Cardiac fibroblast (primary cell): ENCODE measurements around the gene ROBO2.

ENCODE experiments used
- DNase-seq, 2 donors: peaks; one replicate each; pipeline versions ENCODE4 v3.0.0 to v3.0.0-alpha.2; 2010; ENCODE audit warnings: low read depth in 2 of 2
- H3K4me3 ChIP-seq, 2 donors: replicated peaks in 1 of 2; 1 replicate in 1 of 2; 2 replicates in 1 of 2; pipeline ENCODE4 v1.5.1; 2011; ENCODE audit warnings: low read depth in 2 of 2, low read length in 2 of 2, mild to moderate bottlenecking in 2 of 2, moderate library complexity in 1 of 2
- TF ChIP-seq, protein P1 (sequence below): IDR thresholded peaks from one replicate; pipeline ENCODE4 v1.5.1; 2011; ENCODE audit warnings: low read depth, mild to moderate bottlenecking, low read length, inconsistent platforms

Gene ROBO2

DNA sequence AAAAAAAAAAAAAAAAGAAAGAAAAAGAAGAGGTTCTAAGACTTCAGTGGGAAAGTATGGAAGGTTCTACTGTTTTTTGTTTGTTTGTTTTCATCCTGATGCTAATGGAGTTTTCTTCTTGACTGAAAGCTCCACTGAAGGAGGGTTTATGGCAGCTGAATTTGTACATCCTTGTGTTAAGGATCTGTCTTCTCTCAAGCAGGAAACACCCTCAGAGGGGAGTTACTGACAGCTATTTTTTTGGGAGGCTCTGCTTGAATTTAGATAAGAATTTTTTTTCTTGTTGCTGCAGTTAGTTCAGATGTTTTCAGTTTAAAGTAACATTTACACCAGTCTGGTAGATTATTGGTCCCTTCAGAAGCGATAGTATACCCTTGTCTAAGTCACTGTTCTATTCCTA is 325.3 kb downstream of the ROBO2 start:
- H3K4me3 ChIP-seq: no peak overlapping the region
- DNase-seq: no peak
- TF ChIP-seq, protein P1, sequence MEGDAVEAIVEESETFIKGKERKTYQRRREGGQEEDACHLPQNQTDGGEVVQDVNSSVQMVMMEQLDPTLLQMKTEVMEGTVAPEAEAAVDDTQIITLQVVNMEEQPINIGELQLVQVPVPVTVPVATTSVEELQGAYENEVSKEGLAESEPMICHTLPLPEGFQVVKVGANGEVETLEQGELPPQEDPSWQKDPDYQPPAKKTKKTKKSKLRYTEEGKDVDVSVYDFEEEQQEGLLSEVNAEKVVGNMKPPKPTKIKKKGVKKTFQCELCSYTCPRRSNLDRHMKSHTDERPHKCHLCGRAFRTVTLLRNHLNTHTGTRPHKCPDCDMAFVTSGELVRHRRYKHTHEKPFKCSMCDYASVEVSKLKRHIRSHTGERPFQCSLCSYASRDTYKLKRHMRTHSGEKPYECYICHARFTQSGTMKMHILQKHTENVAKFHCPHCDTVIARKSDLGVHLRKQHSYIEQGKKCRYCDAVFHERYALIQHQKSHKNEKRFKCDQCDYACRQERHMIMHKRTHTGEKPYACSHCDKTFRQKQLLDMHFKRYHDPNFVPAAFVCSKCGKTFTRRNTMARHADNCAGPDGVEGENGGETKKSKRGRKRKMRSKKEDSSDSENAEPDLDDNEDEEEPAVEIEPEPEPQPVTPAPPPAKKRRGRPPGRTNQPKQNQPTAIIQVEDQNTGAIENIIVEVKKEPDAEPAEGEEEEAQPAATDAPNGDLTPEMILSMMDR: no peak

- no peak overlapping the region for H3K4me3 ChIP-seq
- TF ChIP-seq, protein P1: no peak
- DNase-seq: peak in 1 of 2 donors; percentile 12
Observed at GRCh38 chr3:77370413-77370812, 330.5 kb downstream of the ROBO2 start.

DNA sequence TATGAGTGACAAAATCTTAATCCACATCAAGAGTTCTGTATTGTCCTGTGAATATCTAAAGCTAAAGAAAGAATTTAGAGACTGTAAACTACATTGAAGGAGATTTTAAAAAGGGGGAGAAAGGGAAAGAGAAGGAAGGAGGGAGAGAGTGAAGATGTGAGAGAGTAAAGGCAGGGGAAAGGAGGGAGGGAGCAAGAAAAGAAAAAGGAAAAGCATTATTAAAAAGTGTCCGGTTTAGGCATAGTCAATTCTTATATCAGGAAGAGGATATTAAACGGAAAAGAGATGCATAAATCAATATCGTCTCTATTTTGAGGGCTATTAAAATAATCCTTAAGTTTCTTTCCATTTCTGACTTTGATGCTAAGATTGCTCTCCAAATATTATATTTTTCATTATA is 332.1 kb downstream of the ROBO2 start:
- TF ChIP-seq, protein P1: no peak
- no peak overlapping the region for H3K4me3 ChIP-seq
- DNase-seq: no peak

- DNase-seq: no peak
- no peak overlapping the region for H3K4me3 ChIP-seq
- TF ChIP-seq, protein P1: no peak
Observed at GRCh38 chr3:77372634-77373346, 332.9 kb downstream of the ROBO2 start.

GRCh38 chr3:77373619-77374018 is 333.7 kb downstream of the ROBO2 start:
- TF ChIP-seq, protein P1: no peak
- no peak overlapping the region for H3K4me3 ChIP-seq

GRCh38 chr3:77376511-77376910 is 336.6 kb downstream of the ROBO2 start:
- TF ChIP-seq, protein P1: no peak
- DNase-seq: no peak
- no peak overlapping the region for H3K4me3 ChIP-seq

More at GRCh38 chr3:77373619-77374018, 333.7 kb downstream of the ROBO2 start:
- DNase-seq: no peak

- no peak for DNase-seq
- no peak overlapping the region for H3K4me3 ChIP-seq
- TF ChIP-seq, protein P1: no peak
Observed at GRCh38 chr3:77377717-77378116, 337.8 kb downstream of the ROBO2 start.
